Activated CD4-positive, alpha-beta T cell treated with anti-CD3 and anti-CD28 coated beads, Interleukin-2, amount 10 ng/mL, durations not matched to agents 24 days and 14 days (primary cell): ENCODE measurements around the gene C14orf180. TPM values are rescaled to one million over a fixed set of nuclear protein-coding genes. Genes with fewer than 3 reads are reported as not detected.
"Not testable (repeated sequence)": the region's sequence is repeated elsewhere in the genome, so short reads cannot be mapped to it uniquely, and the experiment has no call there.

Experiments used
- DNase-seq: peaks from one replicate; pipeline ENCODE4 v3.0.0; 2022
- H3K27ac Mint-ChIP-seq: one replicate; pipeline ENCODE4 v1.8.0; 2022; ENCODE audit warnings: mild to moderate bottlenecking, mixed read lengths
- H3K27me3 Mint-ChIP-seq: one replicate; pipeline ENCODE4 v1.8.0; 2022; ENCODE audit warnings: mixed read lengths
- H3K36me3 Mint-ChIP-seq: one replicate; pipeline ENCODE4 v1.8.0; 2022; ENCODE audit warnings: low read depth, mild to moderate bottlenecking, mixed read lengths
- H3K4me1 Mint-ChIP-seq: one replicate; pipeline ENCODE4 v1.8.0; 2021; ENCODE audit warnings: mixed read lengths
- H3K4me3 Mint-ChIP-seq: one replicate; pipeline ENCODE4 v1.8.0; 2022; ENCODE audit warnings: mild to moderate bottlenecking, moderate library complexity, mixed read lengths
- H3K9me3 Mint-ChIP-seq: one replicate; pipeline ENCODE4 v1.8.0; 2021; ENCODE audit warnings: mixed read lengths
- intact Hi-C: fragments of 100-400 bp; cut with micrococcal nuclease; formaldehyde crosslinking; loops from one replicate; pipeline ENCODE4 v1.15.1; 2023
- total RNA-seq: library from RNA; stranded (reverse); gene quantifications from 2 replicates; pipeline ENCODE4 v1.2.3, GENCODE V29; 2022

C14orf180 gene
- total RNA-seq, 1 donor from 2014 or later, result not detected

GRCh38 chr14:104574978-104575583 is 4.5 kb upstream of the C14orf180 start:
- Mint-ChIP-seq H3K27ac (no peak overlapping the region), H3K27me3 (no peaks in the 10 kb centered on the region), H3K9me3 (no peaks in the 10 kb centered on the region), H3K36me3 (no peaks in the 10 kb centered on the region), H3K4me1 (no peaks in the 10 kb centered on the region), H3K4me3 (no peak overlapping the region)
- no peak for DNase-seq
- intact Hi-C loops, result no loop called here

- intact Hi-C loops, result no loop called here
- no peaks in the 10 kb centered on the region for H3K9me3 Mint-ChIP-seq
- H3K27me3 Mint-ChIP-seq, result no peaks in the 10 kb centered on the region
- no peak overlapping the region for H3K4me3 Mint-ChIP-seq
- no peak overlapping the region for H3K27ac Mint-ChIP-seq
- no peaks in the 10 kb centered on the region for H3K4me1 Mint-ChIP-seq
- H3K36me3 Mint-ChIP-seq, result no peaks in the 10 kb centered on the region
- no peak for DNase-seq
Measured at GRCh38 chr14:104576232-104576969, 3.2 kb upstream of the C14orf180 start.

- Mint-ChIP-seq H3K9me3 (no peaks in the 10 kb centered on the region), H3K27ac (no peak overlapping the region), H3K4me3 (no peak overlapping the region), H3K27me3 (no peaks in the 10 kb centered on the region), H3K4me1 (no peaks in the 10 kb centered on the region), H3K36me3 (no peaks in the 10 kb centered on the region)
- no peak for DNase-seq
- intact Hi-C loops, result no loop called here
Measured at GRCh38 chr14:104576970-104577332, 2.6 kb upstream of the C14orf180 start.

- Mint-ChIP-seq H3K27ac (no peak overlapping the region), H3K9me3 (no peaks in the 10 kb centered on the region), H3K36me3 (no peaks in the 10 kb centered on the region), H3K4me3 (no peak overlapping the region), H3K27me3 (no peaks in the 10 kb centered on the region), H3K4me1 (no peaks in the 10 kb centered on the region)
- intact Hi-C loops, result no loop called here
- no peak for DNase-seq
Measured at GRCh38 chr14:104577426-104577825, 2.1 kb upstream of the C14orf180 start.

GRCh38 chr14:104577847-104578301 is 1.7 kb upstream of the C14orf180 start:
- H3K36me3 Mint-ChIP-seq, result no peaks in the 10 kb centered on the region
- intact Hi-C loops, result no loop called here
- H3K9me3 Mint-ChIP-seq, result no peaks in the 10 kb centered on the region
- H3K27me3 Mint-ChIP-seq, result no peaks in the 10 kb centered on the region
- no peaks in the 10 kb centered on the region for H3K4me1 Mint-ChIP-seq
- DNase-seq, result no peak
- no peak overlapping the region for H3K27ac Mint-ChIP-seq
- no peak overlapping the region for H3K4me3 Mint-ChIP-seq

GRCh38 chr14:104578321-104578720 is 1.2 kb upstream of the C14orf180 start:
- intact Hi-C loops, result no loop called here
- H3K4me1 Mint-ChIP-seq, result no peaks in the 10 kb centered on the region
- no peak for DNase-seq
- no peak overlapping the region for H3K27ac Mint-ChIP-seq
- no peak overlapping the region for H3K4me3 Mint-ChIP-seq
- H3K36me3 Mint-ChIP-seq, result no peaks in the 10 kb centered on the region
- no peaks in the 10 kb centered on the region for H3K9me3 Mint-ChIP-seq
- no peaks in the 10 kb centered on the region for H3K27me3 Mint-ChIP-seq

- H3K27ac Mint-ChIP-seq, H3K9me3 Mint-ChIP-seq, H3K27me3 Mint-ChIP-seq, H3K4me1 Mint-ChIP-seq, H3K4me3 Mint-ChIP-seq, DNase-seq, H3K36me3 Mint-ChIP-seq, intact Hi-C loops: not testable (repeated sequence)
Measured at GRCh38 chr14:104579939-104580338, 375 bp downstream of the C14orf180 start.

- intact Hi-C loops, result no loop called here
- DNase-seq, result no peak
- H3K27me3 Mint-ChIP-seq, result no peaks in the 10 kb centered on the region
- H3K36me3 Mint-ChIP-seq, result no peaks in the 10 kb centered on the region
- H3K27ac Mint-ChIP-seq, result no peak overlapping the region
- no peaks in the 10 kb centered on the region for H3K9me3 Mint-ChIP-seq
- no peak overlapping the region for H3K4me3 Mint-ChIP-seq
- no peaks in the 10 kb centered on the region for H3K4me1 Mint-ChIP-seq
Measured at GRCh38 chr14:104580961-104581360, 1.4 kb downstream of the C14orf180 start.

- H3K27ac Mint-ChIP-seq, result no peak overlapping the region
- H3K36me3 Mint-ChIP-seq, result no peaks in the 10 kb centered on the region
- no peaks in the 10 kb centered on the region for H3K27me3 Mint-ChIP-seq
- intact Hi-C loops, result no loop called here
- H3K9me3 Mint-ChIP-seq, result no peaks in the 10 kb centered on the region
- H3K4me3 Mint-ChIP-seq, result no peak overlapping the region
- H3K4me1 Mint-ChIP-seq, result no peaks in the 10 kb centered on the region
- no peak for DNase-seq
Measured at GRCh38 chr14:104581521-104581920, 2.0 kb downstream of the C14orf180 start.

GRCh38 chr14:104582005-104582404 is 2.4 kb downstream of the C14orf180 start:
- no peaks in the 10 kb centered on the region for H3K9me3 Mint-ChIP-seq
- H3K36me3 Mint-ChIP-seq, result no peaks in the 10 kb centered on the region
- H3K4me3 Mint-ChIP-seq, result no peak overlapping the region
- no peak overlapping the region for H3K27ac Mint-ChIP-seq
- intact Hi-C loops, result no loop called here
- no peak for DNase-seq
- no peaks in the 10 kb centered on the region for H3K27me3 Mint-ChIP-seq
- H3K4me1 Mint-ChIP-seq, result no peaks in the 10 kb centered on the region

- no peak overlapping the region for H3K27ac Mint-ChIP-seq
- H3K27me3 Mint-ChIP-seq, result no peaks in the 10 kb centered on the region
- intact Hi-C loops, result no loop called here
- H3K4me3 Mint-ChIP-seq, result no peak overlapping the region
- DNase-seq, result no peak
- H3K36me3 Mint-ChIP-seq, result no peaks in the 10 kb centered on the region
- H3K4me1 Mint-ChIP-seq, result no peaks in the 10 kb centered on the region
- H3K9me3 Mint-ChIP-seq, result no peaks in the 10 kb centered on the region
Measured at GRCh38 chr14:104582662-104583061, 3.1 kb downstream of the C14orf180 start.

- intact Hi-C loops, result no loop called here
- no peaks in the 10 kb centered on the region for H3K9me3 Mint-ChIP-seq
- H3K27ac Mint-ChIP-seq, result no peak overlapping the region
Measured at GRCh38 chr14:104583424-104584306, 4.1 kb downstream of the C14orf180 start.

GRCh38 chr14:104584557-104584956 is 5.0 kb downstream of the C14orf180 start:
- H3K4me3 Mint-ChIP-seq, result no peak overlapping the region
- no peaks in the 10 kb centered on the region for H3K36me3 Mint-ChIP-seq
- intact Hi-C loops, result no loop called here
- no peaks in the 10 kb centered on the region for H3K27me3 Mint-ChIP-seq
- no peak overlapping the region for H3K27ac Mint-ChIP-seq
- no peak for DNase-seq
- H3K9me3 Mint-ChIP-seq, result no peaks in the 10 kb centered on the region
- H3K4me1 Mint-ChIP-seq, result no peaks in the 10 kb centered on the region

More at GRCh38 chr14:104583424-104584306, 4.1 kb downstream of the C14orf180 start:
- no peaks in the 10 kb centered on the region for H3K36me3 Mint-ChIP-seq
- H3K27me3 Mint-ChIP-seq, result no peaks in the 10 kb centered on the region
- DNase-seq, result no peak
- H3K4me3 Mint-ChIP-seq, result no peak overlapping the region
- no peaks in the 10 kb centered on the region for H3K4me1 Mint-ChIP-seq
